ENCODE data around the gene PPP1R9A.

The PPP1R9A gene

GRCh38 chr7:94893661-94894060 is 13.7 kb upstream of the PPP1R9A start:
- Histone ChIP-seq H3K9me3 (ENCODE audit: control insufficient read depth, insufficient read depth, low read length) (no peaks in the 10 kb centered on the region), H3K4me3 (ENCODE audit: low read depth, low read length) (no peak overlapping the region), H3K36me3 (ENCODE audit: control insufficient read depth, insufficient read depth, low read length) (no peaks in the 10 kb centered on the region), H3K4me1 (ENCODE audit: control insufficient read depth, insufficient read depth, low read length) (no peaks in the 10 kb centered on the region), H3K27me3 (ENCODE audit: control insufficient read depth, insufficient read depth, low read length) (no peaks in the 10 kb centered on the region), H3K9ac (ENCODE audit: low read depth, low read length) (no peak overlapping the region)

- H3K4me1 ChIP-seq (ENCODE audit: control insufficient read depth, insufficient read depth, low read length), result no peaks in the 10 kb centered on the region
- H3K9ac ChIP-seq (ENCODE audit: low read depth, low read length), result no peak overlapping the region
- H3K9me3 ChIP-seq (ENCODE audit: control insufficient read depth, insufficient read depth, low read length), result no peaks in the 10 kb centered on the region
- no peaks in the 10 kb centered on the region for H3K36me3 ChIP-seq (ENCODE audit: control insufficient read depth, insufficient read depth, low read length)
- H3K4me3 ChIP-seq (ENCODE audit: low read depth, low read length), result no peak overlapping the region
- no peaks in the 10 kb centered on the region for H3K27me3 ChIP-seq (ENCODE audit: control insufficient read depth, insufficient read depth, low read length)
Measured at GRCh38 chr7:94897541-94897940, 9.9 kb upstream of the PPP1R9A start.

- H3K9me3 ChIP-seq (ENCODE audit: control insufficient read depth, insufficient read depth, low read length), result no peaks in the 10 kb centered on the region
- no peak overlapping the region for H3K9ac ChIP-seq (ENCODE audit: low read depth, low read length)
- H3K4me1 ChIP-seq (ENCODE audit: control insufficient read depth, insufficient read depth, low read length), result no peaks in the 10 kb centered on the region
- no peaks in the 10 kb centered on the region for H3K36me3 ChIP-seq (ENCODE audit: control insufficient read depth, insufficient read depth, low read length)
- no peaks in the 10 kb centered on the region for H3K27me3 ChIP-seq (ENCODE audit: control insufficient read depth, insufficient read depth, low read length)
- no peak overlapping the region for H3K4me3 ChIP-seq (ENCODE audit: low read depth, low read length)
Measured at GRCh38 chr7:94898340-94898739, 9.1 kb upstream of the PPP1R9A start.

DNA sequence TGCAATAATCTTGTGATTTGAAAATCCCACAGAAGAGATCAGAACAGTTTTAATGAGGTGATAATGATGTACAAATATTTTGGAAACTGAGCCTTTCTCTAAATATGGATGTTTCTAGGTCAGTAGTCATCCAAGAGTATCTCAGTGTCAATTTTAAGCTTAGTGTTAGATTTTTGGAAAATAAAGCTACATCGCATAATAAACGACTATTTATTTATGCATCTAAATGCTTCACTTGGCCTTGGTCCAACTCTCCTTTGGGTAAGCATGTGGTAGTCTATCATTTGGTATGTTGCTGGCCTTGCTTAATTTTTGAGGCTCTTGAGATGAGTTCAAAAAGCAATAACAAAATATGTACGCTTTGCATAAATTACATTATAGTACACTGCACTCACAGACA is 5.4 kb upstream of the PPP1R9A start:
- Histone ChIP-seq H3K4me1 (ENCODE audit: control insufficient read depth, insufficient read depth, low read length) (peaks cover 8% of the 10 kb centered on the region), H3K36me3 (ENCODE audit: control insufficient read depth, insufficient read depth, low read length) (no peaks in the 10 kb centered on the region), H3K4me3 (ENCODE audit: low read depth, low read length) (no peak overlapping the region), H3K9me3 (ENCODE audit: control insufficient read depth, insufficient read depth, low read length) (no peaks in the 10 kb centered on the region), H3K9ac (ENCODE audit: low read depth, low read length) (no peak overlapping the region), H3K27me3 (ENCODE audit: control insufficient read depth, insufficient read depth, low read length) (no peaks in the 10 kb centered on the region)

- Histone ChIP-seq H3K9me3 (ENCODE audit: control insufficient read depth, insufficient read depth, low read length) (no peaks in the 10 kb centered on the region), H3K27me3 (ENCODE audit: control insufficient read depth, insufficient read depth, low read length) (no peaks in the 10 kb centered on the region), H3K36me3 (ENCODE audit: control insufficient read depth, insufficient read depth, low read length) (no peaks in the 10 kb centered on the region), H3K9ac (ENCODE audit: low read depth, low read length) (no peak overlapping the region), H3K4me3 (ENCODE audit: low read depth, low read length) (no peak overlapping the region), H3K4me1 (ENCODE audit: control insufficient read depth, insufficient read depth, low read length) (peaks cover 8% of the 10 kb centered on the region)
Measured at GRCh38 chr7:94903971-94904370, 3.4 kb upstream of the PPP1R9A start.

DNA sequence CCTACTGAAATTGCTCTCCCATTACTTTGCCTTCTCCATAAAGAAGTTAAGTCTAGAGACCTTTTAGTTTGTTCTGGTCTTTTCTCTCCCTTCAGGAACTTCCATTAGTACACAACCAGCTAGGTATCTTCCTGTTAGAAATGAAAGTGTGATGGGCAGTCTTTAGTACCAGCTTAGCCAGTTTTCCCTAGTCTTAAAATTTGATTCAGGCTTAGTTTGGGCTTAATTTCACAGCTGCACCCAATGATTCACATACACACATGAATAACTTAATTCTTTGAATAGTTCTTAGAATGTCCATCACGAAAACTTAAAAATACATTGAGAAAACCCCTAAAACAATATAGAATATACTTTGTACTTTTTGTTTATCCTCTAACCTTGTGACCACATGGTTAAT is 2.4 kb upstream of the PPP1R9A start:
- no peak overlapping the region for H3K9ac ChIP-seq (ENCODE audit: low read depth, low read length)
- no peaks in the 10 kb centered on the region for H3K27me3 ChIP-seq (ENCODE audit: control insufficient read depth, insufficient read depth, low read length)
- H3K4me1 ChIP-seq (ENCODE audit: control insufficient read depth, insufficient read depth, low read length), result peaks cover 11% of the 10 kb centered on the region
- H3K36me3 ChIP-seq (ENCODE audit: control insufficient read depth, insufficient read depth, low read length), result no peaks in the 10 kb centered on the region
- no peaks in the 10 kb centered on the region for H3K9me3 ChIP-seq (ENCODE audit: control insufficient read depth, insufficient read depth, low read length)
- no peak overlapping the region for H3K4me3 ChIP-seq (ENCODE audit: low read depth, low read length)

DNA sequence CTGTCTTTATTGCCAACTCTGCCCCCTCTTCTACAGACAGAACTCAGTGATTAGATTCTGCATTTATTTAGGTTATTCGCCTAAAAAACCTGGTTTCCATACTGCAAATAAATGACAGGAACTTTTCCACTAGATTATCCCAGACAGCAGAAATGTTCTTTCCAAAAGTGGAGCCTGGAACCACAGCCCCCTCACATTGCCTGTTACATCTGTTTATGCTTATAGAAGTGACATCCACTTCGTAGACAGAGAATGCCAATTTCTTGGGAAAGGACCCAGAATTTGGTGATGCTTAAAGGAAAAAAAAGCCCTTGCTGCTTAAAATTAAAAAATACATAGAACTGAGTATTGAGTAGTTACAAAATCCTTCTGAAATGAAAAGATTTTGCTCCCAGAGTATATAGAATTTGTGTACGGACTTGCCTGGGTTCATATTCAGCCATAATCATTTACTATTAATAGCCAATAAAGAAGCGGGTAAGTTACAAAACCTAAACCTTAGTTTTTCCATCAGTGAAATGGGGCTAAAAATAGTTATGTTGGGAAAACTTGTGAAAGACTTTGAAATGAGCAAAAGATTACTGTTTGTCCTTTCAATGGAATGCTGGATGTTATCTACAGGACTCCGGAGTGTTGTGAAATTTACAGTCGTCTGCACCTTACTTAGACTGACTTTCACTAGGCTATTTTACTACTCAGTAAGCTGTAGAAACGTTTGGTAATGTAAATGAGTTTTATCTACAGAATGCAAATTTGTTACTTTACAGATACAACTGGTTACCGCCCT is 1.1 kb upstream of the PPP1R9A start:
- H3K27me3 ChIP-seq (ENCODE audit: control insufficient read depth, insufficient read depth, low read length), result no peaks in the 10 kb centered on the region
- peaks cover 22% of the 10 kb centered on the region for H3K4me1 ChIP-seq (ENCODE audit: control insufficient read depth, insufficient read depth, low read length)
- H3K36me3 ChIP-seq (ENCODE audit: control insufficient read depth, insufficient read depth, low read length), result no peaks in the 10 kb centered on the region
- no peak overlapping the region for H3K4me3 ChIP-seq (ENCODE audit: low read depth, low read length)
- no peaks in the 10 kb centered on the region for H3K9me3 ChIP-seq (ENCODE audit: control insufficient read depth, insufficient read depth, low read length)
- H3K9ac ChIP-seq (ENCODE audit: low read depth, low read length), result no peak overlapping the region

DNA sequence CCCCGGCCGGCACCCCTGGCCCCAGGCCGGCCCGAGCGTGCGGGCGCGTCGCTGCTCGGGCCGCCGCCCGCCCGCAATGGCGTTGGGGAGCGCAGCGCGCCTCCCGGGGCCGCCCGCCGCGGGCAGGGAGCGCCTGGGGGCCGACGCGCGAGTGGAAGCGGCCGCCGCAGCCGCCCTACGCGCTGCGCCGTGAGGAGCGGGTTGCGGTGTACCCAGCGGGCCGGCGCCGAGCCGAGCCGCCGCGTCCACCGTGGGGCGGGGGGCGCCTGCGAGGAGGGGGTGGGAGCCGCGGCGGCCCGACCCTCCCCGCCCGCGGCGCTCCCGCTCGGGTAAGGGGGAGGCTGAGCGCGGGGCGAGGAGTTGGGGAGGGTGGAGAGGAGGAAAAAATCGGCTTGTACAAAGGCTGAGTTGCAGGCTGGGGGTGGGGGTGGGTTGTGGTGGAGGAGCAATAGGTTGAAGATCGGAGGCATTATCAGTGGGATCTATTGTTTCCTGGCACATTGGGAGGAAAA is 473 bp downstream of the PPP1R9A start:
- Histone ChIP-seq H3K9me3 (ENCODE audit: control insufficient read depth, insufficient read depth, low read length) (no peaks in the 10 kb centered on the region), H3K4me3 (ENCODE audit: low read depth, low read length) (peak overlapping the region; percentile 66), H3K36me3 (ENCODE audit: control insufficient read depth, insufficient read depth, low read length) (no peaks in the 10 kb centered on the region), H3K27me3 (ENCODE audit: control insufficient read depth, insufficient read depth, low read length) (no peaks in the 10 kb centered on the region), H3K4me1 (ENCODE audit: control insufficient read depth, insufficient read depth, low read length) (peaks cover 24% of the 10 kb centered on the region), H3K9ac (ENCODE audit: low read depth, low read length) (peak overlapping the region; percentile 67)

DNA sequence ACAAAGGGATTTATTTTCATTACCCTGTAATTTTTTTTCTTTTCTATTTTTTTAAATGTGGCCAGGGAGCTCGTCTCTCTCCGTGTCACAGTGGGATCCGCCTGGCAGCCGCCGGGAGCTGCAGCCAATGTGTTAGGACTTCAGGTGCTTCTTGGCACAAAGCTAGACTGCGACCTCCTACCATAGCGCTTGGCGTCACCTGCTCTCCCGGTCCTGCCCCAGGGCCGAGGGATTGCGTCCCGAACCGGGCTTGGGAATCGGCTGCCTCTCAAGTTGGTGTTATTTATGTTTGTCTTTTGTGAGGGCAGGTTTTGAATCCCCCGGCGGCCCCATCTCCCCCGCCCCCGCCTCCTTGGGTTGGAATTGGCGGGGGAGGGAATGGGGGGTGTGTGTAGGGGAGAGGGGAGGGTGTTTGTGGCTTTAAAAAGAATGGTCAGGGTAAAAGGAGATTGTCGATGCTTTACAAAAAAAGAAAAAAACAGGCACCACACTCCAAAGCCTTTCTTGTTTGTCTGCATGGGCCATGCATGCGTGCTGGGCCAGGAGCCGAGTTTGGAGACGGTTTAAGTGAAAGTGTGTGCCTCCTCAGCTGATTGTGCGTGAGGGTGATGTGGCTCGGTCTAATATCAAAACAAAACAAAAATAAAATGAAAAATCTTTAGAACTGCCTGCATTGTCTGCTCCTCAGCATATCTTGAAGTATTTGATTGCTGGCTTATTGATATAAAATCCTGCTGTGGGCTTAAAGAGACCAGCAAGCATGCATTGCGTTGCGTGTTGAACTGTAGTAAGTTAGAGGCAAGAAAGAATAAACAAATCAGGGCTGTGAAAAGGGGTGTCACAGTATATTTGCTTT is 1.2 kb downstream of the PPP1R9A start:
- Histone ChIP-seq H3K4me3 (ENCODE audit: low read depth, low read length) (peak overlapping the region; percentile 66), H3K27me3 (ENCODE audit: control insufficient read depth, insufficient read depth, low read length) (no peaks in the 10 kb centered on the region), H3K4me1 (ENCODE audit: control insufficient read depth, insufficient read depth, low read length) (peaks cover 25% of the 10 kb centered on the region), H3K9me3 (ENCODE audit: control insufficient read depth, insufficient read depth, low read length) (no peaks in the 10 kb centered on the region), H3K9ac (ENCODE audit: low read depth, low read length) (peak overlapping the region; percentile 67), H3K36me3 (ENCODE audit: control insufficient read depth, insufficient read depth, low read length) (no peaks in the 10 kb centered on the region)

GRCh38 chr7:94909179-94909466 is 1.7 kb downstream of the PPP1R9A start:
- Histone ChIP-seq H3K27me3 (ENCODE audit: control insufficient read depth, insufficient read depth, low read length) (no peaks in the 10 kb centered on the region), H3K4me3 (ENCODE audit: low read depth, low read length) (peak overlapping the region; percentile 66), H3K9me3 (ENCODE audit: control insufficient read depth, insufficient read depth, low read length) (no peaks in the 10 kb centered on the region), H3K9ac (ENCODE audit: low read depth, low read length) (no peak overlapping the region), H3K36me3 (ENCODE audit: control insufficient read depth, insufficient read depth, low read length) (no peaks in the 10 kb centered on the region), H3K4me1 (ENCODE audit: control insufficient read depth, insufficient read depth, low read length) (peaks cover 25% of the 10 kb centered on the region)

GRCh38 chr7:94912085-94912484 is 4.7 kb downstream of the PPP1R9A start:
- Histone ChIP-seq H3K4me3 (ENCODE audit: low read depth, low read length) (no peak overlapping the region), H3K4me1 (ENCODE audit: control insufficient read depth, insufficient read depth, low read length) (peaks cover 22% of the 10 kb centered on the region)

GRCh38 chr7:94913391-94913790 is 6.0 kb downstream of the PPP1R9A start:
- Histone ChIP-seq H3K4me3 (ENCODE audit: low read depth, low read length) (no peak overlapping the region), H3K9ac (ENCODE audit: low read depth, low read length) (no peak overlapping the region), H3K4me1 (ENCODE audit: control insufficient read depth, insufficient read depth, low read length) (peaks cover 22% of the 10 kb centered on the region), H3K27me3 (ENCODE audit: control insufficient read depth, insufficient read depth, low read length) (no peaks in the 10 kb centered on the region), H3K36me3 (ENCODE audit: control insufficient read depth, insufficient read depth, low read length) (no peaks in the 10 kb centered on the region), H3K9me3 (ENCODE audit: control insufficient read depth, insufficient read depth, low read length) (no peaks in the 10 kb centered on the region)

More at GRCh38 chr7:94912085-94912484, 4.7 kb downstream of the PPP1R9A start:
- Histone ChIP-seq H3K36me3 (ENCODE audit: control insufficient read depth, insufficient read depth, low read length) (no peaks in the 10 kb centered on the region), H3K9ac (ENCODE audit: low read depth, low read length) (no peak overlapping the region), H3K9me3 (ENCODE audit: control insufficient read depth, insufficient read depth, low read length) (no peaks in the 10 kb centered on the region), H3K27me3 (ENCODE audit: control insufficient read depth, insufficient read depth, low read length) (no peaks in the 10 kb centered on the region)
